H1 (cell line): ENCODE data around the gene RHOG. TPM values are rescaled to one million over a fixed set of nuclear protein-coding genes. Genes with fewer than 3 reads are reported as not detected.
A peak's percentile ranks its signal among the peaks of the same experiment; 100 is the strongest.

ENCODE experiments used
- CTCF ChIA-PET: fragments of 300-600 bp; sonication (Branson Sonifier 250); formaldehyde crosslinking; loops from one replicate; lab custom pipeline; 2021; ENCODE audit not compliant: partially characterized antibody; lab: Charles Lee
- POLR2A ChIA-PET: fragments of 300-600 bp; sonication (Branson Sonifier 250); formaldehyde crosslinking; loops from one replicate; lab custom pipeline; 2021; ENCODE audit warnings: inconsistent platforms; ENCODE audit not compliant: partially characterized antibody; lab: Charles Lee
- DNase-seq, 2 experiments: peaks; one replicate each; pipeline versions ENCODE4 v3.0.0 to v3.0.0-alpha.2; 2010 to 2022; ENCODE audit warnings: low spot score in 2 of 2, low read depth in 1 of 2, mixed read lengths in 1 of 2
- FAIRE-seq: peaks from 2 replicates; lab custom pipeline; 2011; peaks lifted over from hg19 to GRCh38; lab: Jason Lieb, UNC
- H2AFZ ChIP-seq: 2 replicates; pipeline ENCODE4 v1.8.1; 2012; ENCODE audit warnings: low read length, inconsistent platforms
- H2AK5ac ChIP-seq: 2 replicates; pipeline ENCODE4 v1.6.1; 2013; ENCODE audit warnings: low read depth, low read length
- H2BK120ac ChIP-seq: replicated peaks from 2 replicates; pipeline ENCODE3; 2013; ENCODE audit warnings: low read depth, low read length, inconsistent platforms
- H2BK12ac ChIP-seq: 2 replicates; pipeline ENCODE4 v1.6.1; 2013; ENCODE audit warnings: low read depth, low read length
- H2BK15ac ChIP-seq: 2 replicates; pipeline ENCODE4 v1.6.1; 2013; ENCODE audit warnings: low read length
- H2BK20ac ChIP-seq: 2 replicates; pipeline ENCODE4 v1.6.1; 2013; ENCODE audit warnings: low read length
- H2BK5ac ChIP-seq: 2 replicates; pipeline ENCODE4 v1.6.1; 2013; ENCODE audit warnings: low read depth, low read length
- H3K14ac ChIP-seq: 2 replicates; pipeline ENCODE4 v1.6.1; 2013; ENCODE audit warnings: inconsistent platforms; ENCODE audit not compliant: insufficient read length
- H3K18ac ChIP-seq: 2 replicates; pipeline ENCODE4 v1.6.1; 2013; ENCODE audit warnings: low read length; ENCODE audit errors: extremely low read depth
- H3K23ac ChIP-seq: 2 replicates; pipeline ENCODE4 v1.6.1; 2013; ENCODE audit warnings: inconsistent platforms; ENCODE audit not compliant: insufficient read length
- H3K23me2 ChIP-seq: 2 replicates; pipeline ENCODE4 v1.6.1; 2013; ENCODE audit warnings: low read depth, low read length
- H3K27ac ChIP-seq: 2 replicates; pipeline ENCODE4 v1.6.1; 2011; ENCODE audit warnings: low read depth, low read length, inconsistent platforms
- H3K27me3 ChIP-seq, 4 experiments: replicated peaks in 1 of 4; 1 replicate in 1 of 4; 2 replicates in 3 of 4; pipeline versions ENCODE4 v1.6.1 to v1.8.1; 2011 to 2013; ENCODE audit warnings: low read length in 3 of 4, mild to moderate bottlenecking in 3 of 4, inconsistent platforms in 2 of 4, mixed read lengths in 2 of 4, moderate library complexity in 1 of 4; ENCODE audit not compliant: control insufficient read depth in 3 of 4, insufficient read depth in 3 of 4; ENCODE audit errors: extremely low read depth in 1 of 4
- H3K36me3 ChIP-seq, 4 experiments: 2 replicates each; pipeline versions ENCODE4 v1.6.1 to v1.8.1; 2011 to 2013; ENCODE audit warnings: mild to moderate bottlenecking in 4 of 4, low read length in 3 of 4, moderate library complexity in 2 of 4, control low read depth in 1 of 4, inconsistent platforms in 1 of 4; ENCODE audit not compliant: insufficient read depth in 4 of 4, control insufficient read depth in 2 of 4
- H3K4ac ChIP-seq: replicated peaks from 2 replicates; pipeline ENCODE3; 2013; ENCODE audit warnings: low read length, low read depth, mixed read lengths, inconsistent platforms; ENCODE audit not compliant: insufficient read length
- H3K4me1 ChIP-seq, 4 experiments: replicated peaks in 1 of 4; 1 replicate in 1 of 4; 2 replicates in 3 of 4; pipeline versions ENCODE4 v1.6.1 to v1.8.1; 2011 to 2013; ENCODE audit warnings: low read length in 3 of 4, inconsistent platforms in 2 of 4, mixed read lengths in 1 of 4; ENCODE audit not compliant: insufficient read depth in 4 of 4, control insufficient read depth in 3 of 4
- H3K4me2 ChIP-seq, 2 experiments: 2 replicates each; pipeline versions ENCODE4 v1.6.1 to v1.8.1; 2011 to 2013; ENCODE audit warnings: low read depth in 2 of 2, low read length in 2 of 2, control low read depth in 1 of 2, inconsistent platforms in 1 of 2, mild to moderate bottlenecking in 1 of 2; ENCODE audit not compliant: insufficient read depth in 1 of 2
- H3K4me3 ChIP-seq, 4 experiments: fragments of 200-600, 300-600 bp in 1 of 4; sonication (generic), shearing (Covaris generic), sonication (Bioruptor Twin) in 1 of 4; 2 replicates each; pipeline versions ENCODE4 v1.5.1 to v1.8.1; 2011 to 2016; ENCODE audit warnings: low read length in 4 of 4, low read depth in 3 of 4, control low read depth in 2 of 4, inconsistent platforms in 2 of 4, mild to moderate bottlenecking in 2 of 4, mixed read lengths in 1 of 4, moderate library complexity in 1 of 4; ENCODE audit not compliant: insufficient read depth in 2 of 4; ENCODE audit errors: extremely low read depth in 1 of 4
- H3K56ac ChIP-seq: replicated peaks from 2 replicates; pipeline ENCODE3; 2013; ENCODE audit warnings: low read depth, mild to moderate bottlenecking, mixed read lengths, low read length, inconsistent platforms; ENCODE audit not compliant: insufficient read length
- H3K79me1 ChIP-seq: 2 replicates; pipeline ENCODE4 v1.6.1; 2013; ENCODE audit warnings: low read depth, low read length, control low read depth
- H3K79me2 ChIP-seq, 2 experiments: 2 replicates each; pipeline versions ENCODE4 v1.6.1 to v1.8.1; 2012 to 2013; ENCODE audit warnings: low read length in 2 of 2, mild to moderate bottlenecking in 2 of 2, inconsistent platforms in 1 of 2; ENCODE audit not compliant: insufficient read depth in 2 of 2, control insufficient read depth in 1 of 2
- H3K9ac ChIP-seq, 4 experiments: replicated peaks in 1 of 4; 1 replicate in 1 of 4; 2 replicates in 3 of 4; pipeline versions ENCODE4 v1.6.1 to v1.8.1; 2011 to 2013; ENCODE audit warnings: low read depth in 3 of 4, low read length in 3 of 4, control low read depth in 2 of 4, mild to moderate bottlenecking in 2 of 4, moderate library complexity in 2 of 4, inconsistent platforms in 1 of 4; ENCODE audit errors: extremely low read depth in 1 of 4
- H3K9me3 ChIP-seq, 2 experiments: 2 replicates each; pipeline versions ENCODE4 v1.6.1 to v1.8.1; 2012 to 2013; ENCODE audit warnings: mild to moderate bottlenecking in 2 of 2, moderate library complexity in 2 of 2, control low read depth in 1 of 2, inconsistent platforms in 1 of 2, low read depth in 1 of 2, low read length in 1 of 2, mixed read lengths in 1 of 2; ENCODE audit not compliant: insufficient read depth in 2 of 2
- H4K20me1 ChIP-seq, 2 experiments: replicated peaks in 1 of 2; 2 replicates each; pipeline versions ENCODE3 to v1.8.1; 2011 to 2013; ENCODE audit warnings: inconsistent platforms in 2 of 2, low read length in 2 of 2, mild to moderate bottlenecking in 1 of 2; ENCODE audit not compliant: insufficient read depth in 2 of 2, control insufficient read depth in 1 of 2
- H4K5ac ChIP-seq: 2 replicates; pipeline ENCODE4 v1.6.1; 2013; ENCODE audit warnings: low read length, low read depth, mixed read lengths, inconsistent platforms; ENCODE audit not compliant: insufficient read length
- H4K8ac ChIP-seq: 2 replicates; pipeline ENCODE4 v1.8.0; 2013; ENCODE audit warnings: mild to moderate bottlenecking, moderate library complexity, low read length, inconsistent platforms; ENCODE audit not compliant: insufficient read depth; ENCODE audit errors: extremely low read depth
- H4K91ac ChIP-seq: replicated peaks from 2 replicates; pipeline ENCODE3; 2013; ENCODE audit warnings: low read length, mixed read lengths, inconsistent platforms; ENCODE audit not compliant: insufficient read length
- ASH2L ChIP-seq: fragments of 200-600, 300-600 bp; sonication (generic); IDR thresholded peaks from one replicate; pipeline ENCODE4 v1.7.1; 2017; ENCODE audit warnings: low read length
- CBX8 ChIP-seq: fragments of 300-800, 300-1000 bp; sonication (generic); IDR thresholded peaks from 2 replicates; pipeline ENCODE4 v1.7.1; 2016; ENCODE audit warnings: low read depth, low read length, borderline replicate concordance
- EGR1 ChIP-seq: IDR thresholded peaks from 2 replicates; pipeline ENCODE4 v1.6.1; 2011; ENCODE audit warnings: low read depth, low read length, borderline replicate concordance
- EP300 ChIP-seq, 2 experiments: IDR thresholded peaks; 1 replicate in 1 of 2; 2 replicates in 1 of 2; pipeline ENCODE4 v1.6.1; 2011 to 2012; ENCODE audit warnings: low read depth in 2 of 2, low read length in 2 of 2, mild to moderate bottlenecking in 2 of 2, borderline replicate concordance in 1 of 2, inconsistent platforms in 1 of 2, moderate library complexity in 1 of 2
- HDAC2 ChIP-seq, 2 experiments: fragments of 300-600 bp in 1 of 2; sonication (generic) in 1 of 2; IDR thresholded peaks; 2 replicates each; pipeline ENCODE4 v1.6.1; 2011 to 2012; ENCODE audit warnings: low read depth in 2 of 2, low read length in 2 of 2, mild to moderate bottlenecking in 2 of 2, moderate library complexity in 2 of 2, borderline replicate concordance in 1 of 2, inconsistent platforms in 1 of 2
- KDM4A ChIP-seq: IDR thresholded peaks from one replicate; pipeline ENCODE4 v1.7.1; 2012; ENCODE audit warnings: low read depth, mild to moderate bottlenecking, moderate library complexity, low read length, inconsistent platforms; ENCODE audit not compliant: severe bottlenecking
- POLR2AphosphoS5 ChIP-seq: IDR thresholded peaks from 2 replicates; pipeline ENCODE4 v1.6.1; 2011; ENCODE audit warnings: low read depth, low read length
- POU5F1 ChIP-seq: IDR thresholded peaks from 2 replicates; pipeline ENCODE4 v1.6.1; 2011; ENCODE audit warnings: low read depth, mild to moderate bottlenecking, low read length, moderate library complexity
- SIRT6 ChIP-seq: IDR thresholded peaks from one replicate; pipeline ENCODE4 v1.7.1; 2012; ENCODE audit warnings: low read length, inconsistent platforms
- SIX5 ChIP-seq: IDR thresholded peaks from 2 replicates; pipeline ENCODE4 v1.6.1; 2011; ENCODE audit warnings: mild to moderate bottlenecking, low read depth, low read length
- SP1 ChIP-seq: IDR thresholded peaks from 2 replicates; pipeline ENCODE4 v1.6.1; 2011; ENCODE audit warnings: low read depth, low read length
- WGBS, 2 experiments: shearing (Covaris generic) in 1 of 2; methylation state at CpG; one replicate each; pipeline versions ENCODE4 v1.1.6 to v1.1.7; 2013 to 2015; ENCODE audit warnings: low lambda C conversion rate in 2 of 2, mixed read lengths in 2 of 2, inconsistent platforms in 1 of 2, low coverage in 1 of 2, missing lambda C conversion rate in 1 of 2; ENCODE audit not compliant: insufficient replicate concordance in 2 of 2, insufficient coverage in 1 of 2, insufficient read length in 1 of 2; ENCODE audit errors: extremely low coverage in 1 of 2, missing lambda C conversion rate in 1 of 2; 5-methylcytosine and 5-hydroxymethylcytosine counted together
- polyA plus RNA-seq, 7 experiments: library from polyadenylated mRNA; depleted of rRNA in 3 of 7; stranded (reverse) in 5 of 7; unstranded in 2 of 7; fragments of >200 nt in 5 of 7; fragments of 200-250 nt in 2 of 7; gene quantifications; 1 replicate in 5 of 7; 2 replicates in 1 of 7; 4 replicates in 1 of 7; pipeline versions ENCODE4 v1.2.1 to v1.2.3, GENCODE V29; 2011 to 2013; ENCODE audit warnings: missing spikeins in 2 of 7, mixed read lengths in 2 of 7
- total RNA-seq: library from RNA; stranded (reverse); fragmentation: NEBNext Ultra II Directional; extraction: Animal tissue kit (Norgen Biotek cat#: 25700); gene quantifications from 2 replicates; pipeline ENCODE4 v1.2.1, GENCODE V29; 2021

Gene RHOG
- total and polyA plus RNA-seq, 2 of the 8 experiments (the other 6 are each of a cell fraction or from before 2014, with no cell fraction given), result 28.3 to 69.6 TPM

DNA sequence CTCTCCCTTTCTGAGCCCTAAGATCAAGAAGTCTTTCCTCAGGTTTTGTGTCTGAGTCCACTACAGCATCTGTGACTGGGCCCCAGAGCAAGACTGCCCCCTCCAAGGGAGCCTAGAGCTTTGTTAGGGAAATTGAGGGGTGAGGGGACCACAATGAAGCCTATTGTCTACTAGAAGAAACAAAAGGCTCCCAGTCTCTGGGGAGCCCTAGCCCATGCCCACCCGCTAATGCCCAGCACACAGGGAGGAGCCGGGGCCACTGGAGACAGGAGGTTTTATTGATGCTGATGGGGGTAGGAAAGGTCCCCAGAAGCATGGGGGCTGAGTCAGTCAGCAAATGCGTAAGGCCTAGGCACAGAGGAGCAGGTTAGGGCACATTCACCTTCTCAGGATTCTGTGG lies 14.0 kb downstream of the RHOG start:
- H4K20me1 ChIP-seq, result peaks cover 3 to 6% of the 10 kb centered on the region in 2 experiments
- peaks cover 4 to 19% (median 8%) of the 10 kb centered on the region in 4 experiments; a peak in 7 of 8 replicates for H3K36me3 ChIP-seq
- H3K4ac ChIP-seq, result no peak overlapping the region
- peak overlapping the region; percentile 36; the same call in 1 of the 2 replicates for H2BK5ac ChIP-seq
- 0 out of 2 replicates have a peak overlapping the region, but pooled peaks have one; percentile 66 for H2BK20ac ChIP-seq
- peaks cover 2% of the 10 kb centered on the region; the same call in 1 of the 2 replicates for H3K23me2 ChIP-seq
- peaks cover 0 to 5% of the 10 kb centered on the region in 2 experiments; a peak in 2 of 4 replicates for H3K79me2 ChIP-seq
- DNase-seq, result peak in 1 of 2 experiments; percentile 58
- no peak overlapping the region for H2AK5ac ChIP-seq
- 0 out of 2 replicates have a peak, but pooled peaks have one; percentile 36 for TF ChIP-seq SP1
- TF ChIP-seq EGR1, result no peak
- TF ChIP-seq POLR2AphosphoS5, result no peak; the same call in 1 of the 2 replicates
- TF ChIP-seq CBX8, result no peak
- TF ChIP-seq HDAC2 (IDR thresholded peaks at IDR 0.05; ENCODE audit: borderline replicate concordance in 1 of 2, low read depth in 2 of 2, low read length in 2 of 2), result no peak
- no peak for TF ChIP-seq SIX5
- peak in 1 of 2 experiments; percentile 41; a peak in 1 of 3 replicates for TF ChIP-seq EP300 (IDR thresholded peaks at IDR 0.05; ENCODE audit: borderline replicate concordance in 1 of 2, low read depth in 2 of 2, low read length in 2 of 2)
- no peak for TF ChIP-seq SIRT6
- no peak for TF ChIP-seq KDM4A
- TF ChIP-seq ASH2L, result peak; percentile 47
- TF ChIP-seq POU5F1, result peak; percentile 66; the same call in 1 of the 2 replicates
- H2BK12ac ChIP-seq, result peak overlapping the region; percentile 21; the same call in 1 of the 2 replicates
- peaks cover 3% of the 10 kb centered on the region; the same call in 1 of the 2 replicates for H3K79me1 ChIP-seq
- no peak overlapping the region for H3K14ac ChIP-seq
- H3K4me1 ChIP-seq, result peaks cover 22 to 32% (median 24%) of the 10 kb centered on the region in 4 experiments
- peak overlapping the region; percentile 93 for H2BK15ac ChIP-seq
- no peaks in the 10 kb centered on the region for H3K27me3 ChIP-seq
- ChIA-PET CTCF (interaction anchor here (0.9 to 3.3 kb wide), 7 partner anchors 9 to 261 kb away, joined by 3 to 61 read pairs (median 5); partner anchors contain the start of genes PGAP2 and RHOG), POLR2A (interaction anchor here (0.9 to 3.3 kb wide), 6 partner anchors 9 to 29 kb away, joined by 3 to 29 read pairs (median 5); partner anchors contain the start of genes RHOG and STIM1)
- no peak overlapping the region for H3K9ac ChIP-seq
- 49% methylated on average over 3 of the region's 3 CpGs; no CpG with 5 or more reads in 1 of the 2 experiments for WGBS, 2 experiments
- no peak overlapping the region for H2BK120ac ChIP-seq
- H3K4me3 ChIP-seq, result peak overlapping the region in 2 of 4 experiments; percentile 11 to 25; a peak in 2 of 8 replicates
- H4K5ac ChIP-seq, result peak overlapping the region; percentile 2
- H3K27ac ChIP-seq, result peak overlapping the region; percentile 54; the same call in 1 of the 2 replicates
- 0 out of 2 replicates have a peak overlapping the region, but pooled peaks have one; percentile 30 for H4K8ac ChIP-seq
- H4K91ac ChIP-seq, result peak overlapping the region; percentile 16
- peak overlapping the region; percentile 59 to 74 for H3K4me2 ChIP-seq
- H3K56ac ChIP-seq, result no peak overlapping the region
- H3K18ac ChIP-seq, result peak overlapping the region; percentile 85
- no peak overlapping the region for H3K23ac ChIP-seq
- H2AFZ ChIP-seq, result no peak overlapping the region
- peak; percentile 7 for FAIRE-seq
- no peaks in the 10 kb centered on the region for H3K9me3 ChIP-seq
